B cell (primary cell): ENCODE results near the gene SLC50A1.

ENCODE experiments used
- CTCF ChIP-seq: fragments of 200-600 bp; IDR thresholded peaks from one replicate; pipeline ENCODE4 v1.8.0; 2022; ENCODE audit warnings: antibody characterized with exemption, mild to moderate bottlenecking
- EZH2 ChIP-seq: IDR thresholded peaks from 2 replicates; pipeline ENCODE4 v1.6.1; 2012; ENCODE audit warnings: borderline replicate concordance, low read depth, mild to moderate bottlenecking, moderate library complexity, low read length; ENCODE audit not compliant: insufficient read depth, poor library complexity, severe bottlenecking

- TF ChIP-seq CTCF (no peak), EZH2 (no peak)
Observed at GRCh38 chr1:155158991-155159390, 23.3 kb downstream of the SLC50A1 start.
